GM19240 (cell line): ENCODE data around the gene SLC22A23.

Experiments
- DNase-seq: peaks from one replicate; pipeline ENCODE4 v3.0.0; 2011; ENCODE audit warnings: low spot score; ENCODE audit not compliant: insufficient read length

Gene SLC22A23

GRCh38 chr6:3320238-3320811, 136.5 kb downstream of the SLC22A23 start:
- DNase-seq = no peak

GRCh38 chr6:3319610-3320200, 137.1 kb downstream of the SLC22A23 start:
- DNase-seq = no peak

GRCh38 chr6:3318821-3319540, 137.9 kb downstream of the SLC22A23 start:
- no peak for DNase-seq

GRCh38 chr6:3318226-3318625, 138.6 kb downstream of the SLC22A23 start:
- DNase-seq = no peak

- no peak for DNase-seq
Measured at GRCh38 chr6:3317741-3318211, 139.1 kb downstream of the SLC22A23 start.

- DNase-seq = no peak
Measured at GRCh38 chr6:3316818-3317217, 140.0 kb downstream of the SLC22A23 start.

DNA sequence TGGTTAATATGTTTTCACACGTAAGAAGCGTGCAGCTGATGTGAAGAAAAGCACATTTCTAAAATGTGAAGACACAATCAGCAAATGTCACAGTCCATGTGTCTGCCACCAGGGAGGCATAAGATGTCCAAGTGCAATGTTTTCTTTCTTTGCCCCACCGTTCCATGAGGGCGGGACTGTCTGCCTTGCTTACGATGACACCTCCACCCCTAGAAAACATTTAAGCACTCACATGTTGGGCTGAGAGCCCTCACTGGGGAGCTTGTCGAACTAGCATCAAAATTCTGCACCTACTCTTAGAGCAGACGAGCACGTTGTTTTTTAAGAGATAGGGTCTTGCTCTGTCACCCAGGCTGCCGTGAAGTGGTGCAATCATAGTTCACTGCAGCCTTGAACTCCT, 140.5 kb downstream of the SLC22A23 start:
- no peak for DNase-seq

GRCh38 chr6:3315841-3316240, 141.0 kb downstream of the SLC22A23 start:
- no peak for DNase-seq

- DNase-seq = no peak
Measured at GRCh38 chr6:3314621-3315467, 142.0 kb downstream of the SLC22A23 start.

DNA sequence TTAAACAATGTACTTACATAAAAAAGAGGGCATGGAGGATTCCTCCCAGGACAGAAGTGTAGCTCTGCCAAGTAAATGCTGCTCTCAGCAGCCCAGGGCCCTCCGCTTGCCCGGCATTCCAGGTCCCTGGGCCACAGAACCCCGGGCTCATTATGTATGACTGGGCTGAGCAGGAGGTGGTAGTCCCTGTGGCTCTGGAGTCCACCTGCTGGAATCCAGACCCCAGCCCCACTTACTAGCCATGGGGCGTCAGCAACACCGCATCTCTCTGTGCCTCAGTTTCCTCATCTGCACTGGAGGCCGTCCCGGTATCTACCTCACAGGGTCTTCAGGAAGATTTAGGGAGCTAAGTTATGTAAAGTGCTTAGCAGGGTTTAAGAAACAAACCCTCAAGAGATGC, 142.7 kb downstream of the SLC22A23 start:
- no peak for DNase-seq

GRCh38 chr6:3312604-3313231, 144.1 kb downstream of the SLC22A23 start:
- DNase-seq = no peak

DNA sequence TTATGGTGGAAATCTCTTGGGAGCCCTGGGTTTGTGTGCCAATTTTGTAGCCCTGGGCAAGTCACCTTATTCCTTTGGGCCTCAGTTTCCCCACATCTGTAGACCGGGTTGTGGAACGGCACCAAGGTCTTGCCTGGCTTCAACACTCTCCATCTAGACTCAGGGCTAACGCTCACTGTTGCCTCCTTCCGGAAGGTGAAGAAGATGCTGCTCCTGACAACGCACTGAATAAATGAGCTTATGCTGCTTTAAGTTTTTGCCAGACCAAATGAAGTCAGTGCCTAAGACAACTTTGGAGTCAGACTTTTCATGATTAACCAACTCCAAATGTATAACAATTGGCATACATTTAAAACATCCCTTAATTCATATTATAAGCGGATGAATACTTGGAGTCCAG, 145.0 kb downstream of the SLC22A23 start:
- no peak for DNase-seq

DNA sequence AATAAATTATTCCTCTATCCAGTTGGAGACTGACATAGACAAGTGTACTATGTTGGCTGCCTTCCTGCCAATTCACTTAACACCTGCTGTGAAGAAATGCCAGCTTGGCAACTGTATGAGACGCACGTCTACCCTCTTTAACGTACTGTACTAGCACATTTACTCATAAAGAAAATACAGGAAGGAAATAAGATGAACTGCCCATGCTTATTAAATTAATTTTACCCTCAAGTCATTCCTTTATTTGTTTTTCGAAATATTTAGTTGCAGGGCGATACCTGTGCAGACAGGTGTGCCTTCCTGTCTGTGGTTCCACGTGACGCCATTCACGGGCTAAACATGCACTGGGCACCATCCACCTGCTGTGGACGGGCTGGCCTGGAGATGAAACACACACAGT, 146.1 kb downstream of the SLC22A23 start:
- DNase-seq = no peak

DNA sequence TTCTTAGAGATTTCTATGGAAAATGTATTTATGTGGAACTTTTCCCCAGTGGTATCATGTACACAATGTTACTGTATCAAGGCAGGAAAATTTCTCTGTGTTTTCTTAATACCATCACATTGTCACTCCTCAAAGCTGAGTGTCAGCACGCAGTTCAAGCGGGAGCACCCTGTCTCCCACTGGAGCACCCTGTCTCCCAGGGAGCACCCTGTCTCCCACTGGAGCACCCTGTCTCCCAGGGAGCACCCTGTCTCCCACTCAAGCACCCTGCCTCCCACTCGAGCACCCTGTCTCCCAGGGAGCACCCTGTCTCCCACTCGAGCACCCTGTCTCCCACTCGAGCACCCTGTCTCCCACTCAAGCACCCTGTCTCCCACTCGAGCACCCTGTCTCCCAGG, 146.8 kb downstream of the SLC22A23 start:
- no peak for DNase-seq

DNA sequence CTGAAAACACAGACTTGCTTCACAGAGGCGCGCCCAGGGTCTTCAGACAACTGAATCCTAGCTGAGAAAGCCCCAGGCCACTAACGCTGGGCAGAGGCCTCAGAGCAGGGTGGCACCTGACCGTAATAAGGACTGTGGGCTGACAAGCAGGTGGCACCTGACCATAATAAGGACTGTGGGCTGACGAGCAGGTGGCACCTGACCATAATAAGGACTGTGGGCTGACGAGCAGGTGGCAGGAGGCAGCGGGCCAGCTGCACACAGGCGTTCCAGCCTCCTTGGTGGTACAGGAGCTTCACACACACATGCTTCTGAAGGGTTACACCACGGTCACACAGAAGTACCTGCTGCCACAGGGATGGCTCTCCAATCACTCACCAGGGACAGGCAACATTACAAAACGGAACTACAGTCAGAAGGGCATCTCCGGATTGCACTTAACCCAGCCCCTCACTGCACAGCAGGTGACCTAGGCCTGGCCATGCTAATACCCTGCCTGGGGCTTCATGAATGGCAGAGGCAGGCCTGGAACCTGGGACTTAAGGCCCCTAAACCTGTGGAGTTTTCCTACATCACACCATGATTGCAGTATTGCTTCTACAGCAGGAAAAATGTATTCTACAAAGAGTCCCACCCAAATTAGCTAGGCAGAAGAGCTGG, 147.3 kb downstream of the SLC22A23 start:
- DNase-seq = no peak

- no peak for DNase-seq
Measured at GRCh38 chr6:3308106-3308505, 148.7 kb downstream of the SLC22A23 start.

GRCh38 chr6:3307436-3307835, 149.4 kb downstream of the SLC22A23 start:
- no peak for DNase-seq

DNA sequence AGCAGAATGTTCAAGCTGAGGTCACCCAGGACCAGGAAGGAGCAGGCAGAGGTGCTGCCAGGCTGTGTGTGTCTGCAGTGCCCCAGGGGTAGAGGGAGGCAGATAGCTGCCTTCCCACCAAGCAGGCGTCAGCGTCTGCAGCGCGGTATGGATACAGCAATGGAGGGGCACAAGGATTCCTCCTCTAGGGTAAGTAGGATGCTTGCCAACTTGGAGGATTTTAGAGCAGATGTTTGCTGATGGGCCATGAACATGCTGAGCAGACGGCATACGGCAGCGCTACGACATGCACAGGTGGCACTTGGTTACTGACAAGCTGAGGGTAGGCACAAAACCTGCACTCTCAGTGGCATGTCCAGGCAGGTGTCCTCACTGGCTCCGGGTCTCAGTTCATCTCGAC, 150.0 kb downstream of the SLC22A23 start:
- DNase-seq = no peak

DNA sequence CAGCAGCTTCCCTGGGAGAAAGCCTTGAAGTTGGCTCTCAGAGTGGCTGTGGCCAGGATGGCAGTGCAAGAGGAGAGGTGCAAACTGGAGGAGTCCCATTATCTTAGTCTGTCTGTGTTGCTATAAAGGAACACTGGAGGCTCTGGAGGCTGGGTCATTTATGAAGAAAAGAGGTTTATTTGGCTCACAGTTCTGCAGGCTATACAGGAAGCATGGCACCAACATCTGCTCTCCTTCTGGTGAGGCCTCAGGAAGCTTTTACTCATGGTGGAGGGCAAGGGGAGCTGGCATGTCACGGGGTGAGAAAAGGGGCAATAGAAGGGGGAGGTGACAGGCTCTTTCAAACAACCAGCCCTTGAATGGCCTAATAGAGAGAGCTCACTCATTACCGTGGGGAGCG, 151.0 kb downstream of the SLC22A23 start:
- no peak for DNase-seq

- DNase-seq = no peak
Measured at GRCh38 chr6:3305216-3305565, 151.7 kb downstream of the SLC22A23 start.
